H9 (cell line): Measurements from ENCODE around the gene ITPR3. TPM values are rescaled to one million over a fixed set of nuclear protein-coding genes. Genes with fewer than 3 reads are reported as not detected.
A peak's percentile ranks its signal among the peaks of the same experiment; 100 is the strongest.

Experiments used
- DNase-seq: peaks from one replicate; pipeline ENCODE4 v3.0.0-alpha.2; 2017
- H2AFZ ChIP-seq: one replicate; pipeline ENCODE4 v1.6.1; 2013; ENCODE audit warnings: mild to moderate bottlenecking, low read length, control low read depth, moderate library complexity
- H2AK5ac ChIP-seq: 2 replicates; pipeline ENCODE4 v1.6.1; 2013; ENCODE audit warnings: low read length, control low read depth, mixed read lengths; ENCODE audit not compliant: insufficient read length
- H2BK120ac ChIP-seq: one replicate; pipeline ENCODE4 v1.6.1; 2013; ENCODE audit warnings: low read depth, mild to moderate bottlenecking, low read length, control low read depth, inconsistent platforms; ENCODE audit not compliant: poor library complexity, severe bottlenecking
- H2BK12ac ChIP-seq: 2 replicates; pipeline ENCODE4 v1.6.1; 2013; ENCODE audit warnings: low read length, control low read depth, mixed read lengths, low read depth; ENCODE audit not compliant: insufficient read length
- H2BK15ac ChIP-seq: 2 replicates; pipeline ENCODE4 v1.6.1; 2013; ENCODE audit warnings: low read depth, low read length, control low read depth
- H2BK20ac ChIP-seq: one replicate; pipeline ENCODE4 v1.6.1; 2013; ENCODE audit warnings: low read depth, mild to moderate bottlenecking, low read length, control low read depth, inconsistent platforms; ENCODE audit not compliant: poor library complexity, severe bottlenecking
- H2BK5ac ChIP-seq: 2 replicates; pipeline ENCODE4 v1.6.1; 2013; ENCODE audit warnings: low read length, control low read depth, mixed read lengths; ENCODE audit not compliant: insufficient read length
- H3K14ac ChIP-seq: 2 replicates; pipeline ENCODE4 v1.6.1; 2013; ENCODE audit warnings: low read length, control low read depth; ENCODE audit not compliant: insufficient read depth
- H3K18ac ChIP-seq: 2 replicates; pipeline ENCODE4 v1.6.1; 2013; ENCODE audit warnings: low read depth, mild to moderate bottlenecking, mixed read lengths, low read length, control low read depth; ENCODE audit not compliant: insufficient read length
- H3K23ac ChIP-seq: 2 replicates; pipeline ENCODE4 v1.6.1; 2013; ENCODE audit warnings: low read length, control low read depth, mixed read lengths, low read depth; ENCODE audit not compliant: insufficient read length
- H3K23me2 ChIP-seq: 2 replicates; pipeline ENCODE4 v1.6.1; 2013; ENCODE audit warnings: low read depth, mild to moderate bottlenecking, mixed read lengths, low read length, control low read depth; ENCODE audit not compliant: insufficient read length, poor library complexity, severe bottlenecking
- H3K27ac ChIP-seq: 2 replicates; pipeline ENCODE4 v1.5.1; 2013; ENCODE audit warnings: low read length, control low read depth, mixed read lengths, low read depth; ENCODE audit not compliant: insufficient read length
- H3K27me3 ChIP-seq: 2 replicates; pipeline ENCODE4 v1.6.1; 2013; ENCODE audit warnings: low read length, control low read depth, inconsistent platforms; ENCODE audit not compliant: insufficient read depth
- H3K4ac ChIP-seq: 2 replicates; pipeline ENCODE4 v1.6.1; 2013; ENCODE audit warnings: low read depth, mild to moderate bottlenecking, control low read depth, inconsistent platforms, low read length, moderate library complexity
- H3K4me1 ChIP-seq: 2 replicates; pipeline ENCODE4 v1.6.1; 2013; ENCODE audit warnings: low read length, control low read depth, inconsistent platforms; ENCODE audit not compliant: insufficient read depth
- H3K4me2 ChIP-seq: 2 replicates; pipeline ENCODE4 v1.6.1; 2013; ENCODE audit warnings: low read length, control low read depth, mixed read lengths; ENCODE audit not compliant: insufficient read length, insufficient read depth
- H3K56ac ChIP-seq: 2 replicates; pipeline ENCODE4 v1.6.1; 2013; ENCODE audit warnings: low read depth, mild to moderate bottlenecking, mixed read lengths, low read length, control low read depth; ENCODE audit not compliant: insufficient read length
- H3K79me1 ChIP-seq: 2 replicates; pipeline ENCODE4 v1.6.1; 2013; ENCODE audit warnings: low read depth, mild to moderate bottlenecking, moderate library complexity, low read length, control low read depth, inconsistent platforms; ENCODE audit not compliant: insufficient read depth, poor library complexity, severe bottlenecking
- H3K79me2 ChIP-seq: 2 replicates; pipeline ENCODE4 v1.6.1; 2013; ENCODE audit warnings: low read length, control low read depth, inconsistent platforms; ENCODE audit not compliant: insufficient read depth
- H3K9ac ChIP-seq: 2 replicates; pipeline ENCODE4 v1.6.1; 2013; ENCODE audit warnings: low read length, control low read depth, mixed read lengths; ENCODE audit not compliant: insufficient read length; ENCODE audit errors: extremely low read depth
- H3K9me3 ChIP-seq: one replicate; pipeline ENCODE4 v1.6.1; 2013; ENCODE audit warnings: low read depth, low read length, inconsistent platforms; ENCODE audit not compliant: control insufficient read depth
- H3T11ph ChIP-seq: one replicate; pipeline ENCODE4 v1.6.1; 2013; ENCODE audit warnings: mild to moderate bottlenecking, low read length, control low read depth, inconsistent platforms
- H4K20me1 ChIP-seq: one replicate; pipeline ENCODE4 v1.6.1; 2013; ENCODE audit not compliant: control insufficient read depth, insufficient read length, insufficient read depth
- H4K5ac ChIP-seq: 2 replicates; pipeline ENCODE4 v1.6.1; 2013; ENCODE audit warnings: low read depth, mild to moderate bottlenecking, mixed read lengths, low read length, control low read depth; ENCODE audit not compliant: insufficient read length
- H4K8ac ChIP-seq: replicated peaks from 2 replicates; pipeline ENCODE4 v1.6.1; 2013; ENCODE audit warnings: low read length, control low read depth, mixed read lengths, low read depth; ENCODE audit not compliant: insufficient read length
- H4K91ac ChIP-seq: 2 replicates; pipeline ENCODE4 v1.6.1; 2013; ENCODE audit warnings: low read depth, mild to moderate bottlenecking, moderate library complexity, mixed read lengths, low read length, control low read depth; ENCODE audit not compliant: insufficient read length
- H3K27ac Mint-ChIP-seq, 3 experiments: 2 replicates in 2 of 3; 3 replicates in 1 of 3; pipeline ENCODE4 v1.8.0; 2020 to 2021; ENCODE audit warnings: mixed read lengths in 3 of 3, mild to moderate bottlenecking in 1 of 3, moderate library complexity in 1 of 3
- H3K27me3 Mint-ChIP-seq: 2 replicates; pipeline ENCODE4 v1.8.0; 2021; ENCODE audit warnings: low read depth, mild to moderate bottlenecking, moderate library complexity, mixed read lengths
- H3K36me3 Mint-ChIP-seq, 3 experiments: 2 replicates in 2 of 3; 3 replicates in 1 of 3; pipeline ENCODE4 v1.8.0; 2020 to 2021; ENCODE audit warnings: low read depth in 3 of 3, mixed read lengths in 3 of 3; ENCODE audit not compliant: insufficient read depth in 1 of 3
- H3K4me1 Mint-ChIP-seq, 2 experiments: 2 replicates each; pipeline ENCODE4 v1.8.0; 2020; ENCODE audit warnings: mixed read lengths in 2 of 2
- H3K4me3 Mint-ChIP-seq, 2 experiments: 2 replicates in 1 of 2; 3 replicates in 1 of 2; pipeline ENCODE4 v1.8.0; 2020 to 2021; ENCODE audit warnings: mild to moderate bottlenecking in 2 of 2, mixed read lengths in 2 of 2, moderate library complexity in 1 of 2
- H3K9me3 Mint-ChIP-seq, 2 experiments: 2 replicates in 1 of 2; 3 replicates in 1 of 2; pipeline ENCODE4 v1.8.0; 2020; ENCODE audit warnings: mild to moderate bottlenecking in 2 of 2, mixed read lengths in 2 of 2, moderate library complexity in 1 of 2
- CTCF ChIP-seq: fragments of 200-600 bp; sonication (generic); conservative IDR thresholded peaks from 3 replicates; pipeline ENCODE4 v1.8.0; 2021; ENCODE audit warnings: antibody characterized with exemption, mild to moderate bottlenecking
- WGBS: extraction: QIAGEN DNeasy Blood & Tissue Kit; methylation state at CpG from one replicate; pipeline ENCODE4 v1.1.7; 2013; ENCODE audit warnings: missing lambda C conversion rate, low lambda C conversion rate, mixed read lengths; ENCODE audit not compliant: insufficient read length; ENCODE audit errors: extremely low coverage; 5-methylcytosine and 5-hydroxymethylcytosine counted together
- total RNA-seq: library from RNA; stranded (reverse); gene quantifications from 2 replicates; pipeline ENCODE4 v1.2.1, GENCODE V29; 2021

ITPR3 gene
- total RNA-seq, 1 experiment from 2014 or later = 40.3 TPM

DNA sequence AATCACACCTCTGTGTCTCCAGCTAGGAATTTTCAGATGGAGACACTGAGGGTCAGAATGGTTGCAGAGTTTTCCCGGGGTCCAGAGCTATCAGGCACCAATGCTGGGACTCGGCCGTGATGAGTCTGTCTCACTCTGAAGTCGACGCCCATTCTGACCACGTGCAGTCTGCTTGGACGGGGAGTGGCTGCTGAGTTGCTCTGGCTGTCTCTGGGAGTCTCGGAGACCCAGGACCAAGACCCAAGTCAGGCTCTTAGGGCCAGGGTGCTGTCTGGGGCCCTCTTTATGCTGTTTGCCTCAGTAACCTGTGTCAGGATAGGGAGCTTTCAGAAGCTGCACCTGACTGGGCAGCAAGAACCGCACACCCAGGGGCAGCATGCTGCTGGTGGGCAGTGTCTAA, 121.0 kb downstream of the ITPR3 start:
- Histone ChIP-seq H3K79me1 (no peaks in the 10 kb centered on the region), H2BK12ac (no peak overlapping the region), H4K91ac (no peak overlapping the region), H2BK5ac (no peak overlapping the region), H3K23ac (no peak overlapping the region), H3K18ac (no peak overlapping the region), H2AFZ (no peak overlapping the region), H3T11ph (no peak overlapping the region), H3K4me2 (no peak overlapping the region), H4K20me1 (no peaks in the 10 kb centered on the region), H3K9me3 (no peaks in the 10 kb centered on the region), H3K79me2 (no peaks in the 10 kb centered on the region), H3K9ac (no peak overlapping the region), H4K8ac (no peak overlapping the region), H2AK5ac (no peak overlapping the region), H3K27ac (no peak overlapping the region), H2BK20ac (no peak overlapping the region), H2BK120ac (no peak overlapping the region), H3K56ac (no peak overlapping the region), H3K4ac (no peak overlapping the region), H3K14ac (no peak overlapping the region), H3K23me2 (no peaks in the 10 kb centered on the region), H2BK15ac (no peak overlapping the region), H3K27me3 (no peaks in the 10 kb centered on the region), H4K5ac (no peak overlapping the region), H3K4me1 (peaks cover 8% of the 10 kb centered on the region; the same call in 1 of the 2 replicates)
- Mint-ChIP-seq H3K36me3 (no peaks in the 10 kb centered on the region), H3K4me1 (peaks cover 32 to 37% of the 10 kb centered on the region in 2 experiments), H3K27ac (no peak overlapping the region), H3K27me3 (peaks cover 2% of the 10 kb centered on the region), H3K9me3 (no peaks in the 10 kb centered on the region), H3K4me3 (peak overlapping the region in 1 of 2 experiments; percentile 7; a peak in 1 of 5 replicates)
- no peak for DNase-seq
- no CpG with 5 or more reads among the region's 9 CpGs for WGBS
- no peak for TF ChIP-seq CTCF
